Measurements from ENCODE around the gene NR4A1.

Gene NR4A1

DNA sequence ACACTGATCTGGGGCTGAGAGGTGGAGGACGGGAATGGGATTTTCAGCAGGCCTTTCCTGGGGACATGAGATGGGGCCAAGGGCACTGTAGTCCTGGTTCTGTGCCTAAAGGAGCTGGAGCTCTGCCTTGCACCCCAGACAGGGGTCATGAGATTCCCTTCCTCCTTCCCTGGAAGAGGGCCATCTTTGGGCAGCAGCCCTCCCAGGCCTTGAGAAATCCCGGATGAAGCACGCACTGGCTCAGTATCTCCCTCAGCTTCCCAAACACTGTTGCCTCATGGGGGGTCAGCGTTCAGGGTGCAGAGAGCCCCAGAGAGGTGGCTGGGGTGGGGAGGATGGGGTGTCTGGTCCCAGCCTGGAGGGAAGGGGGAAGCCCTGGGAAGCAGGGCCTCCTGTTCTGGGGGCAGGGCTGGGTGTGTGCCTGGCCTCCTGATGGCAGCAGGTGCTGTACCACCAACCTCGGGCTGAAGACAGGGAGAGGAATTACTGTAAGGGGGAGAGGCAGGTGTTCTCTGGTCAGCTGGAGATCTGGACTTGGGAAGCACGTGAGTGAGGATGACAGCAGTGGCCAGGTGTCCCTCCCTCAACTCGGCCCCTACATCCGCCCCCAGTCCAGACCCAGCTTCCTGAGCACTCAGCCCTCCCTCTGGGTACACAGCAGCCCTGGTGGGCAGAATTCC lies 8.4 kb upstream of the NR4A1 start:
- DNase-seq, result no peak

- no peak for DNase-seq
Measured at GRCh38 chr12:52043386-52044212, 7.6 kb upstream of the NR4A1 start.

DNA sequence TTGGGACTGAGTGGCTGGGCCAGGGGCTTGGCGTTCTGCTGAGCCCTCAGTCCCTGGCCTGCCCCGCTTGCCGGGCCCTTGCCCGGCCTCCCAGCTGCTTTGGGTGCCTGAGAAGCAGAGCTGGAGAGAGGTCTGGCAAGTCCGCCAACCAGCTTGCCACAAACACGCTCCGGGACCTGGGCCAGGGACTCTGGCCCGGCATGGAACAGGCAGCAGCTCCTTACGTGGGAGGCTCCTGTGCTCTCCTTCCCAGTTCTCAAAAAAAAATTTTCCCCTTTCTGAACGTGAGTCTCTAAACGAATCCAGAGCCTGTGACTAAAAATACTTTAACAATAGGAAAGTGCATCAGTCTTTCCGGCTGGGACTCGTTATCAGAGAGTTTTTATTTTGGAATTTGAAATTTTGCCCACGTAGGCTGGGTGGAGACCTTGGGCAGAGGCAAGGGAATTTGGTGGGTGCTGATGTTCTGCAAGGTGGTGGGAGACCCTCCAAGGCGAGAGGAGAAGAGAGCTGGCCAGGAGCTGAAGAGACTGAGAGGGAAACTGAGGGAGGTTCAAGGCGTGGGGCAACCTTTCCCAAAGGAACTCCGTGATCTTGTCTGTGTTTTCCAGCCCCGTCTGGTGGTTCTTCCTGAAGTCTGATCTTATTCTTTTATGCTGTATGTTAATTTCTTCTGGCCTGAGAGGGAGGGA lies 6.8 kb upstream of the NR4A1 start:
- DNase-seq, result no peak

- DNase-seq, result peak; percentile 25
Measured at GRCh38 chr12:52045794-52046199, 5.4 kb upstream of the NR4A1 start.

GRCh38 chr12:52046859-52047258 lies 4.4 kb upstream of the NR4A1 start:
- no peak for DNase-seq

DNA sequence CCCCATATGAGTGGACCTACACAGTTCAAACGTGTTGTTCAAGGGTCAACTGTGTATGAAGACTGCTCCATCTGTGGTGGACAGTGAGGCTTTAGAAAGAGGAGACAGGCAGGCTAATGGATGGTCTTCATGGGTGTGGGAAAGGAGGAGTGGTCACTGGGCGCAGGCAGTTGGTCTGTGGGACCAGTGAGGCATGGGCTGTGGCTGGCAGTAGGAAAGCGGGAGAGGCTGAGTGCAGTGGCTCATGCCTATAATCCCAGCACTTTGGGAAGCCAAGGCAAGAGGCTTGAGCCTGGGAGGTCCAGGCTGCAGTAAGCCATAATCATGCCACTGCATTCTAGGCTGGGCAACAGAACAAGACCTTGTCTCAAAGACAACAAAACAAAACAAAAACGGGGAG lies 2.0 kb upstream of the NR4A1 start:
- DNase-seq, result no peak

DNA sequence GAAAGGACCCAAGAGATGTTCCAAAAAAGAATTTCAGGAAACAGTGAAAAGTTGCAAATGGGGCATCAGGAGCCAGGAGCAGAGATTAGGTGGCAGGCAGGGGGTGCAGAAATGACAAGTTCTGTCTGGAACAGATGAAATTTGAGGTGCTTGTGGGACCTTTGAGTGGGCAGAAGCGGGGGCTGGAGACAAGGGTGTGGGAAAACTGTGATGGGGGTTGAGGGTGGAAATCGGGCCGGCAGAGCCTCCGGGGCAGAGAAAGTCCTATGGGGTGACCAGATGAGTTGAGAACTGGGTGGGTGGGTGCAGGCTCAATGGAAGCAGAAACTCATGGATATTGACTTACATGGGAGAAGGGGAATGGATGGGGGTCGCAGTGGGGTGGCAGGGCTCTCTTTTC lies 1.6 kb upstream of the NR4A1 start:
- no peak for DNase-seq

- no peak for DNase-seq
Measured at GRCh38 chr12:52050116-52050757, 1.0 kb upstream of the NR4A1 start.

- DNase-seq, result no peak
Measured at GRCh38 chr12:52052468-52053186, 1.4 kb downstream of the NR4A1 start.

DNA sequence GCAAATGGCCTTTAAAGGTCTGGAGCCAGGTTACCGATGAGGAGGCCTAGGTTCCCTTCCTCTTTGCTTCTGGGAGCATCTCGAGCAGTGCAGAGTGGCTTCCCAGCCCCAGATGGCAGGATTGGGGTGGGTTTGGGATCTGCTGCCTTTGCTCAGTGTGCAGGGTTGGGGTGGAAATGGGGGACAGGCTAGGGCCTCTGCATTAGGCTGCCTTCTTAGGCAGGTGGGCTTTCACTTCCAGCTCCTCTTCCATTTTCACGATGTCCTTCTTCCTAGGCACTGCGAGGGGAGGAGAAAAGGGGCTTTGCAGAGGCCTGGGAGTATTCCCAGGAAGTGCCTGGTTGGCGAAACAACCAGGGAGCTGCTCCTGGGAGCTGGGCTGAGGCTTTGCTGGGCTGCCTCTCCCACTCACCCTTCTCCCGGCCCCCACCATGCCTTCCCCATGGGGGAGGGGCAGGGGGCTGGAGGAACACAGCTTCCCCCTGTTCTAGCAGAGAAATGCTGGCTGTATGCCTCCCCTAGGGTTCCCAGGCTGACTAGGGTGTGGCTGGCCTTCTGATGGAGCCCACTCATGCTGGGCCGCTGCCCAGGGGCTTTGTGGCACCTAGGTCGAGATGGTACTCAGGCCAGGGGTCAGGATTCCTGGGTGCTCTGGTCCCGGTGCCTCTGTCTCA lies 2.4 kb downstream of the NR4A1 start:
- no peak for DNase-seq

- no peak for DNase-seq
Measured at GRCh38 chr12:52054231-52054832, 3.1 kb downstream of the NR4A1 start.

GRCh38 chr12:52054833-52055730 lies 3.8 kb downstream of the NR4A1 start:
- no peak for DNase-seq

DNA sequence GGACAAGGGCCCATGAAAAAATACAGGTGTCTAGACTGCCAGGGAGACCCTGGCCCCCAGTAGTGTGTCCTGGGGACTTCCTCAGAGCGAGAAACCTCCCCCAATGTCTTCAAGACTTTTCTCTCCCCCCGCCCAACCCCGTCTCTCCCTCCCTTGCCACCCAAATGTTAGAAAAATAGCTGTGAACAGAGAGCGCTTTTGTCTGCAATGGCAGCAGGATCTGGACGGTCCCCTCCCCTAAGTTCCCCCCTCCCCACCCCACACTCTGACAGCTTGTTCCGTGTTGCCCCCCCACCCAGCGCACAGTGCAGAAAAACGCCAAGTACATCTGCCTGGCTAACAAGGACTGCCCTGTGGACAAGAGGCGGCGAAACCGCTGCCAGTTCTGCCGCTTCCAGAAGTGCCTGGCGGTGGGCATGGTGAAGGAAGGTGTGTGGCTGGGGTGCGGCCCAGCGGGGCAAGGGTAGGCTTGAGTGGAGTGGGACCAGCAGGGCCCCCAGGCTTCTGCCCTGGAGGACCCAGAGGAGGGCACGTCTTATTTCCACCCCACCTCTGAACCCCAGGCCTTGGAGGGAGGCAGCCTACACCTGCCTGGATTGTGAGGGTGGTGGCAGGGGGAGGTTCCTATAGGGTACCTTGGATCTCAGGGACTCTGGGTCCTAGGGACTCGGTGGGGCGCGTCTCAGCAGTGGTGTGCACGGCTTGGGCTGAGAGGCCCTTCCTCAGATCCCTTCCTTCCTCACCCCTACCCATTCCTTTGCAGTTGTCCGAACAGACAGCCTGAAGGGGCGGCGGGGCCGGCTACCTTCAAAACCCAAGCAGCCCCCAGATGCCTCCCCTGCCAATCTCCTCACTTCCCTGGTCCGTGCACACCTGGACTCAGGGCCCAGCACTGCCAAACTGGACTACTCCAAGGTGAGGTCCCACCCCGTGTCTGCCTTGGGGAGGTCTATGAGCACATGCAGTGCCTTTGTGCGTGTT lies 4.8 kb downstream of the NR4A1 start:
- DNase-seq, result no peak

GRCh38 chr12:52056801-52057637 lies 5.8 kb downstream of the NR4A1 start:
- DNase-seq, result no peak

DNA sequence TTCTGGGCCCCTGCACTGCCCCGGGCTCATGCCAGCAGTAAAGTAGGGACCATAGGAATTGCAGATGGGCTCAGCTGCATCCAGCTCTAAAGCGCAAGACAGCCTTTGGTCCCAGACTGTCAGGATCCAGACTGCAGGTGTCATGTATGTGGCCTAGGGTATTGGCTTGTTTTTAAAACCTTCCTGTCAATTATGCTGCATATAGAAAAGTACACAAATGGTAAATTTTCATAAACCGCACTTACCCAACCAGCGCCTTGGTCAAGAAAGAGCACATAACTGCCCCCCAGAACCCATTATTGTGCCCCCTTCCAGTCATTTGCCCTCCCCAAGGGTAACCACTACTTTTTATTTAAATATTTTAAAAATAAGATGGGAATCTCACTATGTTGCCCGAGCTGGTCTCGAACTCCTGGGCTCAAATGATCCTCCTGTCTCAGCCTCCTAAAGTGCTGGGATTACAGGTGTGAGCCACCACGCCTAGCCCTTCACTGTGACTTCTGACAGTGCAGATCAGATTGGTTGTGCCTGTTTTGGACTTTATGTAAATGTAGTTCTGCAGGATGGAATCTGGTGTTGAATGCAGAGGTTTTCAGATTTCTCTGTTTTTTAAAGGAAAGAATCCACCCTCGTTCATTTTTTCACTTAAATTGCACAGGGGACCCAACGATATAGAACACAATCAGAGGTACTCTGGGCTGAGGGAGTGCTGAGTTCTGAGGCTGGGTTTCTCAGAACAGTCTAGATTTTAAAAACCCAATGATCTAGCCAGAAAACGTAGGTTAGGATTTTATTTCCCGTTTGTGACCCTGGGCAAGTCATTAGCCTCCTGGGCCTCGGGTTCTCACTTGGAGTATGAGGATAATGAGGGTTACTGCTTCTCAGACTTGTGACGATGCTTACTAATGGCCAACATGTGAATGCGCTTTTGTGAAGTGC lies 6.7 kb downstream of the NR4A1 start:
- no peak for DNase-seq

DNA sequence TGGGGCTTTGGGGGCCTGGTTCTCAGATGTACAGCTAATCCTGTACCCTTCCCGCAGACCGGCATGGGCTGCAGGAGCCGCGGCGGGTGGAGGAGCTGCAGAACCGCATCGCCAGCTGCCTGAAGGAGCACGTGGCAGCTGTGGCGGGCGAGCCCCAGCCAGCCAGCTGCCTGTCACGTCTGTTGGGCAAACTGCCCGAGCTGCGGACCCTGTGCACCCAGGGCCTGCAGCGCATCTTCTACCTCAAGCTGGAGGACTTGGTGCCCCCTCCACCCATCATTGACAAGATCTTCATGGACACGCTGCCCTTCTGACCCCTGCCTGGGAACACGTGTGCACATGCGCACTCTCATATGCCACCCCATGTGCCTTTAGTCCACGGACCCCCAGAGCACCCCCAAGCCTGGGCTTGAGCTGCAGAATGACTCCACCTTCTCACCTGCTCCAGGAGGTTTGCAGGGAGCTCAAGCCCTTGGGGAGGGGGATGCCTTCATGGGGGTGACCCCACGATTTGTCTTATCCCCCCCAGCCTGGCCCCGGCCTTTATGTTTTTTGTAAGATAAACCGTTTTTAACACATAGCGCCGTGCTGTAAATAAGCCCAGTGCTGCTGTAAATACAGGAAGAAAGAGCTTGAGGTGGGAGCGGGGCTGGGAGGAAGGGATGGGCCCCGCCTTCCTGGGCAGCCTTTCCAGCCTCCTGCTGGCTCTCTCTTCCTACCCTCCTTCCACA lies 7.6 kb downstream of the NR4A1 start:
- no peak for DNase-seq
